GM06990 (cell line): Measurements from ENCODE around the gene SF3B3.
A peak's percentile ranks its signal among the peaks of the same experiment; 100 is the strongest.
"Not testable (repeated sequence)": the region's sequence is repeated elsewhere in the genome, so short reads cannot be mapped to it uniquely, and the experiment has no call there.

Experiments
- DNase-seq: peaks from one replicate; pipeline ENCODE4 v3.0.0-alpha.2; 2011; ENCODE audit not compliant: insufficient read length; ENCODE audit errors: extremely low read depth
- H3K27me3 ChIP-seq: replicated peaks from 2 replicates; pipeline ENCODE4 v1.6.0; 2011; ENCODE audit warnings: low read length; ENCODE audit not compliant: control insufficient read depth, insufficient read depth
- H3K36me3 ChIP-seq: 2 replicates; pipeline ENCODE4 v1.5.1; 2011; ENCODE audit warnings: low read length; ENCODE audit not compliant: control insufficient read depth, insufficient read depth
- H3K4me3 ChIP-seq: replicated peaks from 2 replicates; pipeline ENCODE4 v1.5.1; 2011; ENCODE audit warnings: low read depth, mild to moderate bottlenecking, control low read depth, low read length
- TF ChIP-seq, protein P1 (sequence below): IDR thresholded peaks from 2 replicates; pipeline ENCODE4 v1.5.1; 2011; ENCODE audit warnings: low read length, control low read depth, mild to moderate bottlenecking, inconsistent platforms; ENCODE audit not compliant: insufficient read depth, poor library complexity, severe bottlenecking

The SF3B3 gene

GRCh38 chr16:70527315-70527996 is 3.8 kb downstream of the SF3B3 start:
- Histone ChIP-seq H3K27me3 (no peaks in the 10 kb centered on the region), H3K4me3 (peak overlapping the region; percentile 2; the same call in 1 of the 2 replicates), H3K36me3 (peaks cover 12% of the 10 kb centered on the region)
- no peak for DNase-seq
- TF ChIP-seq, protein P1, sequence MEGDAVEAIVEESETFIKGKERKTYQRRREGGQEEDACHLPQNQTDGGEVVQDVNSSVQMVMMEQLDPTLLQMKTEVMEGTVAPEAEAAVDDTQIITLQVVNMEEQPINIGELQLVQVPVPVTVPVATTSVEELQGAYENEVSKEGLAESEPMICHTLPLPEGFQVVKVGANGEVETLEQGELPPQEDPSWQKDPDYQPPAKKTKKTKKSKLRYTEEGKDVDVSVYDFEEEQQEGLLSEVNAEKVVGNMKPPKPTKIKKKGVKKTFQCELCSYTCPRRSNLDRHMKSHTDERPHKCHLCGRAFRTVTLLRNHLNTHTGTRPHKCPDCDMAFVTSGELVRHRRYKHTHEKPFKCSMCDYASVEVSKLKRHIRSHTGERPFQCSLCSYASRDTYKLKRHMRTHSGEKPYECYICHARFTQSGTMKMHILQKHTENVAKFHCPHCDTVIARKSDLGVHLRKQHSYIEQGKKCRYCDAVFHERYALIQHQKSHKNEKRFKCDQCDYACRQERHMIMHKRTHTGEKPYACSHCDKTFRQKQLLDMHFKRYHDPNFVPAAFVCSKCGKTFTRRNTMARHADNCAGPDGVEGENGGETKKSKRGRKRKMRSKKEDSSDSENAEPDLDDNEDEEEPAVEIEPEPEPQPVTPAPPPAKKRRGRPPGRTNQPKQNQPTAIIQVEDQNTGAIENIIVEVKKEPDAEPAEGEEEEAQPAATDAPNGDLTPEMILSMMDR, result no peak

DNA sequence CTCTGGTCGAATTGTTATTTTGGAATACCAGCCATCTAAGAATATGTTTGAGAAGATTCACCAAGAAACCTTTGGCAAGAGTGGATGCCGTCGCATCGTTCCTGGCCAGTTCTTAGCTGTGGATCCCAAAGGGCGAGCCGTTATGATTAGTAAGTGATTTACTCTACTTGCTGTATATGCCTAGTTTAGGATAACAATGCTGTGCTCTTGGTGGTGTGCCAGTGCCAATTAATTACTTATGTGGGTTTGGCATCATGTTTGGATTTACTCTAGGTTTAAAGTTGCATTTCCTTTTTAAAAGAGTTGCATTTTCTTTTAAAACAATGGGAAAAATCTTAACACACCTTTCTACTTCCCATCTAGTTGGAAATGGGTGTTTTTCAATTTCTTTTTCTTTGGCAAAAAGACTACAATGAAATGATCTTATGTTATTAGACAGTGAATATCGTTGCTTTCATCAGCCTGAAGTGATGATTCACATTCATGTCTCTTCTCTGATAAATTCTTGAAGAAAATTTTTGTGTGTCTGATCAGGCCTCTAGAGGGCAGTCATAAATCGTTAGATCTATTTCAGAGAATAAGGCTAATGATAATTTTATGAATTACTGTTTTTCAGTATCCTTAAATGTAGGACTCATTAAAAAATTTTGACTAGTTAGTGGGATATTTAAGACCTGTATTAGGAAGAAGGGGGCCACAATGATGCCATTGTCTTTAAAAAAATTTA is 5.6 kb downstream of the SF3B3 start:
- H3K4me3 ChIP-seq, result no peak overlapping the region

GRCh38 chr16:70529954-70530353 is 6.3 kb downstream of the SF3B3 start:
- H3K27me3 ChIP-seq, H3K4me3 ChIP-seq, DNase-seq: not testable (repeated sequence)
- H3K36me3 ChIP-seq, result peaks cover 21% of the 10 kb centered on the region

More for the DNA sequence above, 5.6 kb downstream of the SF3B3 start:
- Histone ChIP-seq H3K36me3 (peaks cover 19% of the 10 kb centered on the region), H3K27me3 (no peaks in the 10 kb centered on the region)
- TF ChIP-seq, protein P1, result peak; percentile 44
- no peak for DNase-seq

DNA sequence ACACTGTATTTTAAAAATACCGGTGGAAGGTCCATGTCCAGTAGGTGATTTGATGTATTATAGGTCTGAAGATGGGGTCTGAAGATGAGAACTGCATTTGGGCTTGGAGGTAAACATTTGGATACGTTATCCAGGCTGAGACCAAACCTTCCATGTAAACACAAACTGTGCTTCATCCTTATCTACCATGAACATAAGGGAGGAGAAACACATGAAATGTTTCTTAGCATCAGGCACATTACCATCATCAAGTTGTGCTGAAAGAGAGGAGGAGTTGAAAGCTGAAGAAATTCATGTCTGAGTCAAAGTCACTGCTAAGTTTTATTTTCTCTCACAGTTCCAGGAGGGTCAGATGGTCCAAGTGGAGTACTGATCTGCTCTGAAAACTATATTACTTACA is 11.4 kb downstream of the SF3B3 start:
- no peaks in the 10 kb centered on the region for H3K27me3 ChIP-seq
- peaks cover 22% of the 10 kb centered on the region for H3K36me3 ChIP-seq
- H3K4me3 ChIP-seq, result no peak overlapping the region
- no peak for DNase-seq
- TF ChIP-seq, protein P1, result no peak

DNA sequence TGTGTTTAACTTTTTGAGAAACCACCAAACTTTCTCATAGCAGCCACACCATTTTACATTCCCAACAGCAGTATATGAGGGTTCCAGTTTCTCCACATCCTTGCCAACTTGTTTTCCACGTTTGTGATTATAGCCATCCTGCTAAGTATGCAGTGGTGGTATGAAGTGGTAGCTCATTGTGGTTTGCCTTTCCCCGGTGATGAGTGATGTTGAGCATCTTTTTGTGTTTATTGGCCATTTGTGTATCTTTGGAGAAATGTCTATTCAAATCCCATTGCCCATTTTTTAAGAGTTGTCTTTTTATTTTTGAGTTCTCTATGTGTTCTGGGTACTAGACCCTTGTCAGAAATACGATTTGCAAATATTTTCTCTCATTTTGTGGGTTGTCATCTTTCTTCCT is 17.4 kb downstream of the SF3B3 start:
- TF ChIP-seq, protein P1, result no peak
- no peak for DNase-seq
- Histone ChIP-seq H3K27me3 (no peaks in the 10 kb centered on the region), H3K4me3 (no peak overlapping the region), H3K36me3 (peaks cover 30% of the 10 kb centered on the region)

- no peak for DNase-seq
- H3K4me3 ChIP-seq, result no peak overlapping the region
- TF ChIP-seq, protein P1, result no peak
- peaks cover 33% of the 10 kb centered on the region for H3K36me3 ChIP-seq
- H3K27me3 ChIP-seq, result no peaks in the 10 kb centered on the region
Measured at GRCh38 chr16:70544548-70544947, 20.9 kb downstream of the SF3B3 start.
